SU-DHL-6 (cell line): Measurements from ENCODE around the gene XYLT1.

Experiments used
- H2AFZ ChIP-seq: fragments of 200-600 bp; sonication (generic); 2 replicates; pipeline ENCODE4 v1.6.1; 2014; ENCODE audit warnings: low read depth, mild to moderate bottlenecking, moderate library complexity, mixed read lengths, antibody characterized with exemption, low read length; ENCODE audit not compliant: severe bottlenecking
- H3F3A ChIP-seq: fragments of 200-600 bp; shearing (Covaris generic); 2 replicates; pipeline ENCODE4 v1.6.0; 2016; ENCODE audit warnings: antibody characterized with exemption, mild to moderate bottlenecking; ENCODE audit not compliant: insufficient read depth
- H3K27ac ChIP-seq: fragments of 200-600 bp; sonication (generic); 2 replicates; pipeline ENCODE4 v1.5.1; 2016; ENCODE audit warnings: low read depth, mild to moderate bottlenecking, low read length, moderate library complexity, mixed read lengths
- H3K27me3 ChIP-seq: fragments of 200-600 bp; sonication (generic), shearing (Covaris generic); 2 replicates; pipeline ENCODE4 v1.6.0; 2014; ENCODE audit warnings: mild to moderate bottlenecking, low read length
- H3K36me3 ChIP-seq: fragments of 200-600 bp; sonication (generic); 2 replicates; pipeline ENCODE4 v1.6.1; 2014; ENCODE audit warnings: mild to moderate bottlenecking, low read length, mixed read lengths
- H3K4me2 ChIP-seq: fragments of 300-600, 200-600 bp; shearing (Covaris generic), sonication (generic); 2 replicates; pipeline ENCODE4 v1.6.0; 2014; ENCODE audit warnings: low read length, low read depth, mild to moderate bottlenecking; ENCODE audit not compliant: poor library complexity, severe bottlenecking
- H3K4me3 ChIP-seq: fragments of 200-600 bp; sonication (generic); 2 replicates; pipeline ENCODE4 v1.5.1; 2014; ENCODE audit warnings: antibody characterized with exemption, low read length, mild to moderate bottlenecking, mixed read lengths; ENCODE audit not compliant: insufficient read depth, poor library complexity, severe bottlenecking
- H3K79me2 ChIP-seq: fragments of 200-600 bp; sonication (generic); 2 replicates; pipeline ENCODE4 v1.6.1; 2014; ENCODE audit warnings: mild to moderate bottlenecking, low read length, moderate library complexity; ENCODE audit not compliant: insufficient read depth
- H3K9ac ChIP-seq: fragments of 200-600 bp; sonication (generic); 2 replicates; pipeline ENCODE4 v1.7.0; 2014; ENCODE audit warnings: mild to moderate bottlenecking, low read length
- H3K9me2 ChIP-seq: fragments of 200-600 bp; sonication (generic); replicated peaks from 2 replicates; pipeline ENCODE4 v1.6.1; 2014; ENCODE audit warnings: low read length; ENCODE audit not compliant: insufficient read depth
- H3K9me3 ChIP-seq: fragments of 200-600 bp; sonication (generic); 2 replicates; pipeline ENCODE4 v1.6.1; 2014; ENCODE audit warnings: low read length, mixed read lengths; ENCODE audit not compliant: insufficient read depth
- H4K20me1 ChIP-seq: fragments of 200-600 bp; sonication (generic); 2 replicates; pipeline ENCODE4 v1.6.1; 2014; ENCODE audit warnings: low read depth, mild to moderate bottlenecking, antibody characterized with exemption, low read length, moderate library complexity, mixed read lengths
- EZH2phosphoT487 ChIP-seq: fragments of 200-600 bp; sonication (generic), shearing (Covaris generic); conservative IDR thresholded peaks from 2 replicates; pipeline ENCODE4 v1.6.1; 2018; ENCODE audit warnings: mild to moderate bottlenecking, antibody characterized with exemption, low read length, moderate library complexity, mixed read lengths
- TF ChIP-seq, protein P1 (sequence below): fragments of 200-600 bp; sonication (generic); IDR thresholded peaks from one replicate; pipeline ENCODE4 v1.5.1; 2017; ENCODE audit warnings: antibody characterized with exemption, mild to moderate bottlenecking, low read length, moderate library complexity; ENCODE audit not compliant: insufficient read depth, poor library complexity, severe bottlenecking

XYLT1 gene

DNA sequence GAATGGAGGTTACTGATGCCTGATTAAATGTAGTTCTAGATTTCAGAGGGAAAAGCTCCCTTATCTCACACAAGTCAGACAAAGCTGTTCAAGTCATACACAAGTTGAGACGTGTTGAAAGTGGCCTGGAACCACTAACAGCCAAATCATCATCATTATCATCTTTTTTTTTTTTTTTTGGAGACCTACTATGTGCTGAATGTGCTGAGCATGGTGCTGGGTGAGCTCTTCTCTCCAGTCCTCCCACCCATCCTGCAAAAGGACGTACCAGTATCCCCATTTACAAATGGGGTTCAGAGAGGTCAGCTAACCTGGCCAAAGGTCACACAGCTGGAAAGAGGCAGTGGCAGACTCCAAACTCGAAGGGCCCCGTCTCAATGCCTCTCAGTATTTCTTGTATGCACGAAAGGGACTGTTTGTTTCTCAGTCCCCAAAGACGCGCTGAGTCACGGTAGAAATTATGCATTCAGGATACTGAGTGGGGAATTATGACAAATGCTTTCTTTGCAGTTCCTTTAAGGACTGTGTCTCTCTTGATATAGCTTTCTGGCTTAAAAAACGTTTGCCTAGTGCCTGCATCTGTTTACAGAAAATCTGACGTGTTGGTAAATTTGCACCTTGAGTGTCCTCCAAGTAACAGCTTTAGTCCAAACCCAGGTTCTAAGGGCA, 235.5 kb downstream of the XYLT1 start:
- H3K79me2 ChIP-seq: 0 out of 2 replicates have a peak, but pooled peaks cover 7% of the 10 kb centered on the region
- no peak overlapping the region for H2AFZ ChIP-seq
- H3K27me3 ChIP-seq: no peaks in the 10 kb centered on the region
- no peaks in the 10 kb centered on the region for H3K36me3 ChIP-seq
- H3K4me3 ChIP-seq: no peak overlapping the region
- no peaks in the 10 kb centered on the region for H3K9me3 ChIP-seq
- no peak overlapping the region for H3K9ac ChIP-seq
- no peaks in the 10 kb centered on the region for H3K9me2 ChIP-seq
- H3K27ac ChIP-seq: no peak overlapping the region
- no peaks in the 10 kb centered on the region for H3F3A ChIP-seq
- H4K20me1 ChIP-seq: peaks cover 4% of the 10 kb centered on the region; the same call in 1 of the 2 replicates
- no peak overlapping the region for H3K4me2 ChIP-seq
- no peak for TF ChIP-seq EZH2phosphoT487
- TF ChIP-seq, protein P1, sequence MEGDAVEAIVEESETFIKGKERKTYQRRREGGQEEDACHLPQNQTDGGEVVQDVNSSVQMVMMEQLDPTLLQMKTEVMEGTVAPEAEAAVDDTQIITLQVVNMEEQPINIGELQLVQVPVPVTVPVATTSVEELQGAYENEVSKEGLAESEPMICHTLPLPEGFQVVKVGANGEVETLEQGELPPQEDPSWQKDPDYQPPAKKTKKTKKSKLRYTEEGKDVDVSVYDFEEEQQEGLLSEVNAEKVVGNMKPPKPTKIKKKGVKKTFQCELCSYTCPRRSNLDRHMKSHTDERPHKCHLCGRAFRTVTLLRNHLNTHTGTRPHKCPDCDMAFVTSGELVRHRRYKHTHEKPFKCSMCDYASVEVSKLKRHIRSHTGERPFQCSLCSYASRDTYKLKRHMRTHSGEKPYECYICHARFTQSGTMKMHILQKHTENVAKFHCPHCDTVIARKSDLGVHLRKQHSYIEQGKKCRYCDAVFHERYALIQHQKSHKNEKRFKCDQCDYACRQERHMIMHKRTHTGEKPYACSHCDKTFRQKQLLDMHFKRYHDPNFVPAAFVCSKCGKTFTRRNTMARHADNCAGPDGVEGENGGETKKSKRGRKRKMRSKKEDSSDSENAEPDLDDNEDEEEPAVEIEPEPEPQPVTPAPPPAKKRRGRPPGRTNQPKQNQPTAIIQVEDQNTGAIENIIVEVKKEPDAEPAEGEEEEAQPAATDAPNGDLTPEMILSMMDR: no peak

DNA sequence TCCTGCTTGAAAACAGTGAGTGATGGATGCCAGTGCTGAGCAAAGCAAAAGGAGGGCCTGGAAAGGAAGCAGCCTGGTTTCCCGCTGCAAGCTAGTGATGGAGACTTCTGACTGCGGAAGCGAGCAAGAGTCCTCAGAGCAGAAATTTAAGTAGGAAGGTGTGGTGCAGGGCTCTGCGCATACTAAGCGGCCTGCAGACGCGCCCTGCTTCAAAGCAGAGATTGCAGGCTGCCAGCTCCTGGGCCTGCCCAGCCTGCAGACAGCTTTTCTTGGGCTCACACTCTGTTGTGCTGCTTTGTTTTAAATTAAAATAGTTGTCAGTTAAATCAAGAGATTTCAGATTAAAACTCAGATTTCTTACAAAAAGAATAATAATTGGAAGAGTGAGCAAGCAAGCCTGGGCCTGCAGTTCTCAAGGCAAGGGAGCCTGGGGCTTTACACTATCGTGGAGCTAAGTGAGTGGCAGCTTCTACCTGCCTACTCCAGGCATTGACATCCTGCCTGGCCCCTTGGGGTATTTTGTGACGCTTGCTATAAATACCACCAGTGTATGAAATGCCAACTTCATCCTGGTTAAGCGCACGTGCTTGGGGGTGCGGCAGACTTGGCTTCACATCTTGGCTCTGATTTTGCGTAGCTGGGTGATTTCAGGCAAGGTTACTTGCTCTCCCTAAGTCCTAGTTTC, 237.3 kb downstream of the XYLT1 start:
- TF ChIP-seq EZH2phosphoT487: no peak
- TF ChIP-seq, protein P1: no peak
- Histone ChIP-seq H4K20me1 (peaks cover 10% of the 10 kb centered on the region; the same call in 1 of the 2 replicates), H3F3A (no peaks in the 10 kb centered on the region), H3K36me3 (no peaks in the 10 kb centered on the region), H2AFZ (no peak overlapping the region), H3K4me2 (no peak overlapping the region), H3K9ac (no peak overlapping the region), H3K9me2 (no peaks in the 10 kb centered on the region), H3K27ac (no peak overlapping the region), H3K9me3 (no peaks in the 10 kb centered on the region), H3K27me3 (no peaks in the 10 kb centered on the region), H3K79me2 (no peaks in the 10 kb centered on the region), H3K4me3 (no peak overlapping the region)

DNA sequence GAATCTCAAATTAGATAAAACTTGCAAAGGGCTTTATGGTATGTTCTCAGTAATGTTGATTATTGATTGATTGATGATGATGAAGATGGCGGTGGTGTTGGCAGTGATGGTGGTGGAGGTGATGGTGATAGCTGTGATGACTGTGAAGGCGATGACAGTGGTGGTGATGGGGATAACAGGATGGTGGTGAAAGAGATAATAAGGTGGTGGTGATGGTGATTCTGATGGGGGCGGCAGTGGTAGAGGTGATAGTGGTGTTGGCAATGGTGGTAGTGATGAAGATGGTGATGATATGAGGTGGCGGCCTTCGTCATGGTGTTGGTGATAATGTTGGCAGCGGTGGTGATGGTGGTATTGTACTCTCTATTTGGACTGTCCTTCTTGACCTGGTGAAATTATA, 238.3 kb downstream of the XYLT1 start:
- H3F3A ChIP-seq: no peaks in the 10 kb centered on the region
- no peaks in the 10 kb centered on the region for H3K9me2 ChIP-seq
- H2AFZ ChIP-seq: no peak overlapping the region
- H3K79me2 ChIP-seq: no peaks in the 10 kb centered on the region
- H3K9ac ChIP-seq: no peak overlapping the region
- H3K27ac ChIP-seq: no peak overlapping the region
- no peak overlapping the region for H3K4me2 ChIP-seq
- peaks cover 10% of the 10 kb centered on the region; the same call in 1 of the 2 replicates for H4K20me1 ChIP-seq
- H3K9me3 ChIP-seq: no peaks in the 10 kb centered on the region
- H3K36me3 ChIP-seq: no peaks in the 10 kb centered on the region
- no peak overlapping the region for H3K4me3 ChIP-seq
- no peak for TF ChIP-seq EZH2phosphoT487
- TF ChIP-seq, protein P1: no peak
- H3K27me3 ChIP-seq: no peaks in the 10 kb centered on the region
